GM21360 (cell line): Measurements from ENCODE around the gene GALE.
"Not testable (repeated sequence)": the region's sequence is repeated elsewhere in the genome, so short reads cannot be mapped to it uniquely, and the experiment has no call there.

Experiments used
- ATAC-seq: cut with Tn5 transposase; IDR thresholded peaks from one replicate; pipeline ENCODE4 v1.9.1; 2021; ENCODE audit warnings: mild to moderate bottlenecking, moderate library complexity; ENCODE audit not compliant: unreplicated experiment

The GALE gene

GRCh38 chr1:23810818-23811540 lies 10.4 kb upstream of the GALE start:
- ATAC-seq = no peak

DNA sequence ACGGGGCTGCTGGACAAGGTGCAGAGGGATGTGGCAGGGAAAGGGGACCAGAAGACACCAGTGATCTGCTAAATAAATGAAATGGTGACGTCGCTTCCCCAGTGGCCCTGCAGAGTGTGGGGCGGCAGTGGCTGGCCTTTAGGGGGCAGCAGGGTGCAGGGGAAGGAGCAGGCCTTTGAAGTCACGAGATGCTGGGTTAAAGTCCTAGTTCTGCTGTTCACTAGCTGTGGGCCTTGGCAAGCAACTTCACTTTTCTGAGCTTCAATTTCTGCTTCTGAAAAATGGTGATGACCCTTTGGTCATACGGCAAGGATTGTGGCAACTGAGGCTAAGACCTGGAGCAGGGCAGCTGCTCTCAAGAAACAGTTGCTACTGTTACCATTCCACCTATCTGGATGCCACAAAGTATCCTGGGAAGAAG lies 9.2 kb upstream of the GALE start:
- no peak for ATAC-seq

GRCh38 chr1:23807453-23807852 lies 6.9 kb upstream of the GALE start:
- no peak for ATAC-seq

- no peak for ATAC-seq
These were observed 5.7 kb upstream of the GALE start for GRCh38 chr1:23806280-23806679.

DNA sequence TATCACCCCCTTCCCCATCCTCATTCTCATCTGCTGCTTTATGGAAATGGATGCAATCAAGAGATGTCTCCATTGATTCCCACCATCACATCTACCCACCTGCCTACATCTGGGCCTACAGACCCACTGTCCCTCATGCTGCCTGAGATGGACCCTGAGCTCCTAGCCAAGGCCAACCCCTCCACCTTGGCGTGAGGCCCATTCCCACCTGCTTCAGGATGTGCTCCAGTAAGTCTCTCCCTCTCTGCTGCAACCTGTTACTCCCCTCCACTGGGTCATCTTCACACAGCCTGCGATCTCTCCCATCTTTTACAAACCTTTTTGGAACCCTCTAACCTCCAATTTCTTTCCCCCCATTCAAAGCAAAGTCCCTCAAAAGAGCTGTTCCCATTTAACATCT lies 4.5 kb upstream of the GALE start:
- no peak for ATAC-seq

GRCh38 chr1:23804183-23804835 lies 3.8 kb upstream of the GALE start:
- ATAC-seq = no peak

DNA sequence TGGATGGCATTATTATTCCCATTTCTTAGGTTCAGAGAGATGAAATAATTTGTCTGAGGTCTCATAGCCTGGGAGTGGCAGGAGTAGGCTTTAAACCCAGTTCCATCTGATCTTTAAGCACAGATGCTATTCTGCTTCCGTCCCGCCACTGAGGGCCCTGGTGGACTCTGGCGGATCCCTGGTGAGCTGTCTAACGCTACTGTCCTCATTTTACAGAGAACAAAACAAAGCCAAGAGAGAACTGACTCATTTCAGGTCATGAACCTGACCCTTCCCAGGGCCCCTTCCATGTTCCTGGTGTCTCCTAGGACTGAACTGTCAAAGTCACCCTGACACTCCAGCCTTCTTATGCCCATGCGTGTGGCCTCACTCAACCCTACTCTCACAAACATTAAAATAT lies 3.1 kb upstream of the GALE start:
- no peak for ATAC-seq

GRCh38 chr1:23802809-23803342 lies 2.3 kb upstream of the GALE start:
- ATAC-seq = not testable (repeated sequence)

- ATAC-seq = no peak
These were observed 1.3 kb upstream of the GALE start for GRCh38 chr1:23801876-23802275.

GRCh38 chr1:23801338-23801748 lies 789 bp upstream of the GALE start:
- no peak for ATAC-seq

GRCh38 chr1:23799570-23800399 lies 769 bp downstream of the GALE start:
- ATAC-seq = no peak

- ATAC-seq = no peak
These were observed 1.3 kb downstream of the GALE start for GRCh38 chr1:23799255-23799569.

- ATAC-seq = no peak
These were observed 1.9 kb downstream of the GALE start for GRCh38 chr1:23798662-23799142.

GRCh38 chr1:23797478-23798448 lies 2.8 kb downstream of the GALE start:
- no peak for ATAC-seq

- ATAC-seq = no peak
These were observed 3.9 kb downstream of the GALE start for GRCh38 chr1:23796466-23797271.

DNA sequence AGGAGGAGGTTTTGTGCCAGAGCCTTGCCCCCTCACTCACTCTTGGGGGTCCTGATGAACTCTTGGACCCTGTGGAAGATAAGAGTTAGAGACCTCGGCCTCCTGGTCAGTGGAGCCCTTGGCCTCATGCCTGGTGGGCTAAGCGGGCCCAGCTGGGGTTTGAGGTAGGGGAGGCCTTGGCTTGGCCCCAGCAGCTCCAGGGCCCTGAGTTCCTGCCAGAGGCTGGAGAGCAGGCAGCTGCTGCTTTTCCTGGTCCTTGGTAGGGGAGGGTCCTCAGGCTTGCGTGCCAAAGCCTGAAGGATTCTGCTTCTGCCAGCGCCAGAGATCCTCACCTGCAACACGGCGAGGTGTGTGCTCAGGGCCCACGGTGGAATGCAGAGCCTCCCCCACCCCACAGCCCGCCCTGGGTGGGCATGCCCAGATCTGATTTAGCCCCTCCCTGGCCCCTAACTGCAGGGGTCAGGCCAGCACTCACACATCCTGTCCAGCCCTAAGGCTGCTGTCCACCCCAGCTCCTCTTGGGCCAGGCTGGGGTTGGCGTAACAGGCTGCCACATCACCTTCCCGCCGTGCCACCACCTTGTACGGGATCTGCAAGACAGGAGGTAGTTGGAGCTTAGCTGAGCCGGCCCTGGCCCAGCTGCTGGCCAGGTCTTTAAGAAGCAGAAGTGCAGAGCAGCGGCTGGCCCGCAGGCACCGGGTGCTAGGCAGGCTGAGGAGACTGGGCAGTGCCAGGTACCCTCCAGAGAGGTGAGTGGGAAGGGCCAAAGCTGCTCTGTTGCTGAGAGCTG lies 4.7 kb downstream of the GALE start:
- ATAC-seq = no peak

- ATAC-seq = not testable (repeated sequence)
These were observed 5.8 kb downstream of the GALE start for GRCh38 chr1:23794732-23795182.

DNA sequence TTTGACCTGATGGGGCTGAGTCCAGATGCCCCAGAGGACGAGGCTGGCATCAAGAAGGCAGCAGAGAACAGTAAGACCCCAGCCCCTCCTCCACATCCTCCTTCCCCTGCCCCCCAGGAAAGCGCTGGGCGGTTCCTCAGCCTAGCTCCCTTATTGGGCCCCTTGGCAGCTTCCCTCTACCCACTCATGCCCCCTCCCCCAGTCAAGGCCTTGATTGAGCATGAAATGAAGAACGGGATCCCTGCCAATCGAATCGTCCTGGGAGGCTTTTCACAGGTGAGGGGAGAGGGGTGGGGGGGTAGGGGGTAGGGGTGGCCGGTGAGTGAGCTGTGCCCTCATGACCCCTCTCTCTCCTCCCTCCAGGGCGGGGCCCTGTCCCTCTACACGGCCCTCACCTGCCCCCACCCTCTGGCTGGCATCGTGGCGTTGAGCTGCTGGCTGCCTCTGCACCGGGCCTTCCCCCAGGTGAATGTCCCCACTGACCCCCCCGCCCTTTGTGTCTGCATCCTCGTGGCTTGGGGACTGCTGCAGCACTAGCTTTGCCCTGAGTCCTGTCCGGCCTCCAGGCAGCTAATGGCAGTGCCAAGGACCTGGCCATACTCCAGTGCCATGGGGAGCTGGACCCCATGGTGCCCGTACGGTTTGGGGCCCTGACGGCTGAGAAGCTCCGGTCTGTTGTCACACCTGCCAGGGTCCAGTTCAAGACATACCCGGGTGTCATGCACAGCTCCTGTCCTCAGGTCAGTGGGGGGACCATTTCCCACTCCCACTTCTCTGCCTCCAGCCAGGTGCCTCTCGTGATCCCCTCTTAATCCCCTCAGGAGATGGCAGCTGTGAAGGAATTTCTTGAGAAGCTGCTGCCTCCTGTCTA lies 6.5 kb downstream of the GALE start:
- no peak for ATAC-seq
